Fibroblast of lung (primary cell): ENCODE data around the gene CACFD1.

ENCODE experiments used
- CTCF ChIP-seq, 2 donors: IDR thresholded peaks in 1 of 2; conservative IDR thresholded peaks in 1 of 2; 1 replicate in 1 of 2; 2 replicates in 1 of 2; pipeline ENCODE4 v1.5.1; 2011 to 2012; ENCODE audit warnings: low read length in 2 of 2, control low read depth in 1 of 2, inconsistent platforms in 1 of 2, low read depth in 1 of 2, mild to moderate bottlenecking in 1 of 2
- EZH2 ChIP-seq: IDR thresholded peaks from 2 replicates; pipeline ENCODE4 v1.5.1; 2012; ENCODE audit warnings: low read length, control low read depth, mild to moderate bottlenecking; ENCODE audit errors: missing control alignments

- no peak for TF ChIP-seq CTCF (conservative IDR thresholded peaks at IDR 0.05 in 1 of 2, IDR thresholded peaks at IDR 0.05 in 1 of 2; ENCODE audit: low read depth in 1 of 2, low read length in 2 of 2)
- no peak for TF ChIP-seq EZH2
Measured at GRCh38 chr9:133440874-133441273, 18.9 kb upstream of the CACFD1 start.
